ENCODE results near the gene RNF152. TPM values are rescaled to one million over a fixed set of nuclear protein-coding genes. Genes with fewer than 3 reads are reported as not detected.
A peak's percentile ranks its signal among the peaks of the same experiment; 100 is the strongest.

Gene RNF152
- total RNA-seq, 4 donors from 2014 or later = 19.4 to 28.7 (median 21.8) TPM

DNA sequence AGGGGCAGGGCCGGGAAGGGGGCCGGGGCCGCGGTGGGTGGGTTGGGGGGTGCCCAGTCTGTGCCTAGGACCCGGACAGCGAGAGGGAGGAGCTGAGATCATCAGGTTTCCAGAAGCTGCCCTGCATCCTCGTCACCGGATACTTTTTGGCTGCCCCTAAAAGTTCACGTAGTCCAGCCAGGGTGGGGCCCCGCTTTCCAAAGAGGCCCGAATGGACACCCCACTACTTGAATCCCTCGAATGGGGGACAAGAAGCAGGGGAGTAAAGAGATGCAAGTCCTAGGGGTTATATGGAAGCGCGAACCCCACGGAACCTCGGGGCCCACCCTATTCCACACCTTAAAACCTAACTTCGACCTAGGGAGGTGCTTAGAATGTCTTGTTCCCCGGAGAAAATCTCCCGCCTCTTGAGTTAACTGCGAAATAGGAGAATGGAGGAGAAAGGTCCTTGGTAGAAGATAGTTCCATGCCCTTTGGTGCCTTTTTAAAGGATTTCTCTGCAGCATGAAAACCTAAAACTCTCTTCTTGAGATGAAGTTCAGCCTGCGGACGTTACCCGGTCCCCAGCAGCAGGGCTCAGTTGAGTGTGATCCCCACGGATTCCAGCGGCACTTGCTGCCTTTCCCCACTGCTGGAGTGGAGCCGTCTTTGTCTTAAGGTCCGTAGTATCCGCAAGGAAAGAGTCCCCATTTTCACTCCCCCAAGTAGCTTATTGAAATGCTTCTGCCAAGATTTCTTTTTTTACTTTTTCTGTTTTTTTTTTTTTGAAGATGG is 2.1 kb upstream of the RNF152 start:
- Histone ChIP-seq H3K27me3 (no peaks in the 10 kb centered on the region), H3K9me3 (no peaks in the 10 kb centered on the region), H3K36me3 (no peaks in the 10 kb centered on the region), H3K27ac (peak overlapping the region; percentile 30 to 76 (median 56)), H3K4me1 (peaks cover 0 to 13% of the 10 kb centered on the region in 2 donors), H3K4me3 (replicated peaks in 1 of 3) (peak overlapping the region in 2 of 3 donors; percentile 57 to 82)
- no peak for TF ChIP-seq CTCF (IDR thresholded peaks at IDR 0.05)
- no peak for TF ChIP-seq POLR2A (IDR thresholded peaks at IDR 0.05)
- intact Hi-C loops (cut with DNase I) = loop anchor here (5.0 kb wide), 1 partner anchor 313 kb away; no protein-coding TSS in a partner anchor
- WGBS, 2 donors = 23 to 28% methylated on average over 22 to 24 of the region's 28 CpGs
- no peak for DNase-seq

GRCh38 chr18:61893971-61894750 is 1.4 kb upstream of the RNF152 start:
- Histone ChIP-seq H3K36me3 (no peaks in the 10 kb centered on the region), H3K4me3 (replicated peaks in 1 of 3) (peak overlapping the region; percentile 72 to 82 (median 73)), H3K27ac (peak overlapping the region; percentile 76 to 88 (median 80)), H3K4me1 (peaks cover 0 to 13% of the 10 kb centered on the region in 2 donors), H3K27me3 (no peaks in the 10 kb centered on the region), H3K9me3 (no peaks in the 10 kb centered on the region)
- 2% methylated on average over 50 of the region's 95 CpGs; no CpG with 5 or more reads in 1 of the 2 donors for WGBS, 2 donors
- TF ChIP-seq CTCF (IDR thresholded peaks at IDR 0.05) (peak in 3 of 6 experiments; percentile 34 to 77 (median 51)), POLR2A (IDR thresholded peaks at IDR 0.05) (peak in 1 of 2 donors; percentile 82)
- DNase-seq = peak; percentile 80 to 85
- intact Hi-C loops (cut with DNase I) = loop anchor here (5.0 kb wide), 1 partner anchor 312 kb away; no protein-coding TSS in a partner anchor

GRCh38 chr18:61893309-61893970 is 633 bp upstream of the RNF152 start:
- no peaks in the 10 kb centered on the region for H3K27me3 ChIP-seq
- TF ChIP-seq POLR2A (IDR thresholded peaks at IDR 0.05) (no peak), CTCF (IDR thresholded peaks at IDR 0.05) (peak in 1 of 6 experiments; percentile 3)
- H3K4me1 ChIP-seq = peaks cover 0 to 13% of the 10 kb centered on the region in 2 donors
- H3K27ac ChIP-seq = peak overlapping the region; percentile 76 to 88 (median 80)
- peak overlapping the region; percentile 72 to 82 (median 73) for H3K4me3 ChIP-seq (replicated peaks in 1 of 3)
- WGBS, 2 donors = 0 to 1% methylated on average over 17 to 31 of the region's 65 CpGs
- no peaks in the 10 kb centered on the region for H3K9me3 ChIP-seq
- intact Hi-C loops (cut with DNase I) = loop anchor here (5.0 kb wide), 1 partner anchor 311 kb away; no protein-coding TSS in a partner anchor
- DNase-seq = peak; percentile 30 to 33
- H3K36me3 ChIP-seq = no peaks in the 10 kb centered on the region

DNA sequence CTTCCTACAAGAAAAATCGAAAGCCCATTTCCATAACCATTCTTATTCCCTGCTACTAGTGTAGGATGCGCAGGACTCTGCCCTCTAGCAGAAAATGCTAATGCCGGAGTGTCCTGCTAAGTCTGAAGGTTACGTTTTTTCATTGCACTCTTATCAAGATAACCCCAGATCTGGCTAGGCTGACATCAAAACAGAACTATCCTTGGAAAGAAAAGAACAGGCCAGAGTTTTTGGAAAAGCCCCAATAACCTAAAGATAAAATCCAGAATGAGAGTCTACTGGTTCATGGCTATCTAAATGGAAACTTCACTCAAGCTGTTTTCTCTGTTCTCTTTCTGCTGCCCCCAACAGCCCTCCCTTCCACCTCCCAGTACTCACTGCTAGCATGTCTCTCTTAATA is 913 bp downstream of the RNF152 start:
- Histone ChIP-seq H3K9me3 (no peaks in the 10 kb centered on the region), H3K4me1 (peaks cover 0 to 13% of the 10 kb centered on the region in 2 donors), H3K27me3 (no peaks in the 10 kb centered on the region), H3K4me3 (replicated peaks in 1 of 3) (no peak overlapping the region), H3K36me3 (no peaks in the 10 kb centered on the region), H3K27ac (peak overlapping the region in 2 of 3 donors; percentile 7 to 88)
- intact Hi-C loops (cut with DNase I) = loop anchor here (5.0 kb wide), 1 partner anchor 310 kb away; no protein-coding TSS in a partner anchor
- TF ChIP-seq POLR2A (IDR thresholded peaks at IDR 0.05) (no peak), CTCF (IDR thresholded peaks at IDR 0.05) (no peak)
- WGBS, 2 donors = 82 to 83% methylated on average over 4 of the region's 4 CpGs
- DNase-seq = no peak

Data from thyroid gland (tissue), 4 donors.